HG03103 (cell line): ENCODE results near the gene CCDC74B.
"Not testable (repeated sequence)": the region's sequence is repeated elsewhere in the genome, so short reads cannot be mapped to it uniquely, and the experiment has no call there.

Experiments used
- ATAC-seq: cut with Tn5 transposase; IDR thresholded peaks from one replicate; pipeline ENCODE4 v1.9.1; 2021; ENCODE audit warnings: low read depth; ENCODE audit not compliant: unreplicated experiment

The CCDC74B gene

GRCh38 chr2:130145006-130145414 is at the start of gene CCDC74B:
TSS of gene CCDC74B (minus strand) at chr2:130145112. CDS start at chr2:130144996, 116 bp downstream.
- peak; percentile 78 for ATAC-seq

GRCh38 chr2:130193824-130194223 is 48.9 kb upstream of the CCDC74B start:
- not testable (repeated sequence) for ATAC-seq

- not testable (repeated sequence) for ATAC-seq
Observed at GRCh38 chr2:130192451-130192850, 47.5 kb upstream of the CCDC74B start.

- ATAC-seq = not testable (repeated sequence)
Observed at GRCh38 chr2:130191319-130191718, 46.4 kb upstream of the CCDC74B start.

- no peak for ATAC-seq
Observed at GRCh38 chr2:130190237-130190636, 45.3 kb upstream of the CCDC74B start.

- not testable (repeated sequence) for ATAC-seq
Observed at GRCh38 chr2:130188958-130189357, 44.0 kb upstream of the CCDC74B start.

- not testable (repeated sequence) for ATAC-seq
Observed at GRCh38 chr2:130187859-130188792, 43.2 kb upstream of the CCDC74B start.

GRCh38 chr2:130187268-130187667 is 42.4 kb upstream of the CCDC74B start:
- no peak for ATAC-seq

- no peak for ATAC-seq
Observed at GRCh38 chr2:130186391-130186790, 41.5 kb upstream of the CCDC74B start.

- no peak for ATAC-seq
Observed at GRCh38 chr2:130185896-130186295, 41.0 kb upstream of the CCDC74B start.

- no peak for ATAC-seq
Observed at GRCh38 chr2:130185436-130185835, 40.5 kb upstream of the CCDC74B start.

- no peak for ATAC-seq
Observed at GRCh38 chr2:130183512-130184373, 38.8 kb upstream of the CCDC74B start.

- ATAC-seq = not testable (repeated sequence)
Observed at GRCh38 chr2:130182826-130183511, 38.1 kb upstream of the CCDC74B start.

- ATAC-seq = peak; percentile 80
Observed at GRCh38 chr2:130181880-130182682, 37.2 kb upstream of the CCDC74B start, which contains the start of gene MZT2B. TSS of gene MZT2B (plus strand) at chr2:130182262. CDS start at chr2:130182283, 21 bp downstream.

- peak; percentile 49 for ATAC-seq
Observed at GRCh38 chr2:130181325-130181879, 36.5 kb upstream of the CCDC74B start, which contains the start of gene SMPD4. TSS of gene SMPD4 (minus strand) at chr2:130181602. CDS start at chr2:130176592, 5,010 bp downstream.

- ATAC-seq = not testable (repeated sequence)
Observed at GRCh38 chr2:130180404-130181324, 35.8 kb upstream of the CCDC74B start.

GRCh38 chr2:130174866-130175265 is 30.0 kb upstream of the CCDC74B start:
- ATAC-seq = peak; percentile 66

- no peak for ATAC-seq
Observed at GRCh38 chr2:130169896-130170295, 25.0 kb upstream of the CCDC74B start.
